ENCODE data around the gene GTSF1L.

DNA sequence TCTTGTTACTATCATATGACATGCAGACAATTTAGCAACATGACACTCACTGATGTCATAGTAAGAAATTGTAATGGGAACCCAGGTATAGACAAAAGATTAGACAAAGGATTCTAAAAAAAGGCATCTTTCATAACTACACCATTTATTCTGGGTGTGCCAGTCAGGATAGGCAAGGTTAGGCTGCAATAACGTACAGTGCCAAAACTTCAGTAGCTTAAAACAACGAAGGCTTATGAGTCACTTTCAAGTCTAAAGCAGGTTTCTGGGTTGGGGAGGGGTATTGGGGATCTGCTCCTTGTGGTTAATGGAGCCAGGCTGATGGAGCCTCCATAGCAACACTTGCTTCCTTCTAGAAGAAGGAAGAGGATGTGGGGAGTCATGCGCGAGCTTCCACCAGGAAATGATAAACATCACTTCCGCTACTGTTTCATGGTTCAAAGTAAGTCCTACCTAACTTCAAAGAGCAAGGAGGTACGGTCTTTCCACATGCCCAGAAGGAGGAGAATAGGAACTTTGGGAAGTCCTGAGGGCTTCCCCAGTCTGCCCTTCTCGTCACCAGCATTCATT, 2.0 kb upstream of the GTSF1L start:
- TF ChIP-seq POLR2A (IDR thresholded peaks at IDR 0.05; ENCODE audit: low read depth, low read length) (no peak), TAF1 (IDR thresholded peaks at IDR 0.05; ENCODE audit: low read depth, low read length) (no peak), PAX5 (IDR thresholded peaks at IDR 0.05; ENCODE audit: insufficient read depth, low read length, severe bottlenecking) (no peak), POLR2AphosphoS5 (IDR thresholded peaks at IDR 0.05; ENCODE audit: low read depth, low read length) (no peak), POU2F2 (IDR thresholded peaks at IDR 0.05; ENCODE audit: low read depth, low read length) (no peak), SPI1 (IDR thresholded peaks at IDR 0.05; ENCODE audit: low read depth, low read length) (no peak)

All from GM12891 (cell line).